HK-2 (cell line): ENCODE measurements around the gene CASP5.
"Not testable (repeated sequence)": the region's sequence is repeated elsewhere in the genome, so short reads cannot be mapped to it uniquely, and the experiment has no call there.

Experiments used
- DNase-seq: peaks from one replicate; pipeline ENCODE4 v3.0.0-alpha.2; 2018; ENCODE audit not compliant: unreplicated experiment

Gene CASP5

DNA sequence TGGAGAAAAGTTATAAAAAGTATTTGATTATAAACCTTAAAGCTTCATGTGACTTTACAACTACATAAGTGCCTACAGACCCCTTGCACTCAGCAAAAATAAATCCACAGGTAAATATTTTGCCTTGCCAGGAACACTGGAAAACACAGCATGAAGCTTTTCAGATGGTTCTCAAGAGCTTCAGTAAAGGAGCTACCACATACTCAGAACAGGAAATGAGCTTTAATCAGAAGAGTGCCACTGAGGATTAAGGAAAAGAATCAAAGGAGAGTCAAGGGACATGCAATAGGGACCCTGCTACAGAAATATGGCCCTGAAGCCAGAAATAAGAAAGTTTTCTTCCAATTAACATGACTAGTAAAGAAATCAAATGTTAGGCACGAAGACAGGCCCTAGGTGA, 10.8 kb upstream of the CASP5 start:
- DNase-seq: no peak

DNA sequence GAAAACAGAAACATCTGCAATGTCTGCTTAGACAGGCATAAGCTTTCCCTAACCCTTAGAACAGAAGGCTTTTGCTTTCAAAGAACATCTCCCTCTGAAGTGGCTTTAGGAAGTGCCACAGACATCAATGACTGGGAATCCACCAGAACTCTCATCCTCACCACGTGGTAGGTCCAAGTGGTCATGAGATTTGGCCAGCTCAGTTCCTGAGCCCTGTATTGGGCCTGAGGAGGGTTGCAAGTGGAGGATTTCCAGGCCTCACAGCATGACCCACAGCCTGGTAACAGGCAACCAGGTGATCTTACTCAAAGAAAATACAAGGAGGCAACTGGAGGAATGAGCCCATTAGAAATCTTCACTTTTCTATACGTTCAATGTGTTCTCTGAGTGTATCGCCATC, 10.4 kb upstream of the CASP5 start:
- no peak for DNase-seq

DNA sequence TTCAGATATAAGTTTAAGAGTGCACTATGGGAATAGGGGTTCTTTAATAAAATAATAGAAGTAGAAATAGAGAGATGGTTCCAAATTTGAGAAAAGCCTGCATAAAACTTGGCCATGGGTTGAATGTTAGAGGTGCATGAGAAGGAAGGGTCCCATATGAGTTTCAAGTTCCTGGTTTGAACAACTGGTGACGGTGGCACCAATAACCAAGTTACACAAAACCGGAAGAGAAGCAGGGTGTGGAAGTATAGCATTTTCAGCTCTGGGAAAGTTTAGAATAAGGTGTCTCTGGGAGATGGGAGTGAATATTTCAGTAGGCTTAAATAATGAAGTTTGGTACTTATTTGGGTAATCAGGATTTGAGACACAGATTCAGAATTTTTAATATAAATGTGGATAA, 9.5 kb upstream of the CASP5 start:
- no peak for DNase-seq

DNA sequence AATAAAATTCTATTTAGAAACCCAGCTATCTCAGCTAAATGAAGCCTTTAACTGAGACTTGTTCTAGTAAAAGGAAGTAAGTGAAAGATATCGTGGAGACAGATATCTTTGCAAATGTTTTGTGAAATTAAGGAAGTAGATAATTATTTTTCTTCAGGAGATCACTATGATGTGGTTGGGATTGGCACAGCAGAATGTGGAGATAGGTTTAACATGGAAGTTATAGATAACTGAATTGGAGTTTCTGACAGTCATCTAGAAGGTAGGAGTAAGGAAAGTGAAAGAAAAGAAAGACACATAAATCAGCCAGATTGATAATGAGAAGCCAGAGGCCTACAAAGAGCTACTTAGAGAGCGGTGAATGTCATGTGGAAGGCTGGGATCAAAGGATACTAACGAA, 4.7 kb upstream of the CASP5 start:
- no peak for DNase-seq

DNA sequence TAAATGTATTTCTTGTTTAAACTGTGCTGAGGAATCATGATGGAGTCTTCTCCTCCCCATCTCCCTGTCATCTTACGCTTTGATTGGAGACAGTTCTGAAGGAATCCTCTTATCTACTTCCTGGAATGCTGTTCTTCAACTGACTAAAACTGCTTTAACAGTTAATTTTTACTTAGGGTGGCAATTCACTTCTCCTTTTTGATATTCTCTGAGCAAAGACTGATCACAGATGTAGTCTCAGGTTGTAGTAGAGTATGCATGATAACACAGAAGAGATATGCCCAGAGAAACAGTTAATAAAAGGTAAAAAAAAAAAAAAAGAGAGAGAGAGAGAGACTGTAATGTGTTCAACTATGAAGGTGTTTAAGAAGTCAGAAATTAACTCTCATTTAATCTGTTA, 1.4 kb upstream of the CASP5 start:
- no peak for DNase-seq

DNA sequence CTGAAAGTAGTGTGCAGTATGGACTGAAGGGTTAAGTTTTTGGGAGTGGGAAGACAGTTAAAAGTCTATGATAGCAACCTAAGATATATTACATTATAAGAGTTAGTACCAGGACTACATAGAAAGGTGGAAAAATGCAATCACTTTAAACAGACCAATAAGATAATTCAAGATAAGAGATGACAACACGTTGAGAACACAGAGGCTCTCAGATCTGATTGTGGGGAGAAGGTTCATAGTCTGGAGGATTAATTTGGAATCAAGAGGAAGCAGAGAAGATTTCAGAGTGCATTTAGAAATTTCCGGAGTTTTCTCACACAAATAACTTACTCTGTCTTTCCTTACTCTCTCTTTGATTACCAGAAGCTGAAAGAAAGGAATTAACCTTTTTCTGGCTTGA, 441 bp downstream of the CASP5 start:
- DNase-seq: no peak

DNA sequence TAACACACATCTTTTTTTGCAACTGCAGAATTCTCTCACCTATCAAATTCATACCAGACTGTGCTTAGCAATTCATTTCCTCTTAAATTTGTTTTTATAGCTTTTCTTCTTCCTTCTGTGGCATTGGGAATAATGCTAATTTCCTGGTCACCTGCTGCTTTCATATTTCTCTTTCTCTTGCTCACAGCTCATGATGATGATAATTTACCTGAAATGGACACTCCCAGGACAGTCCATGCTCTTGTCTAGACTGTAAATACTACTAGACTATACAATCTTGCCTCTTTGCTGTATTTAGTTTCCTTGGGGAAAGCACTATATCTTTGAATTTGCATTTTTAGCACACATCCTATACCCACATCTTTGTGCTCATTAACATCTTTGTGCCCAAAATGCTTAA, 15.5 kb downstream of the CASP5 start:
- no peak for DNase-seq

DNA sequence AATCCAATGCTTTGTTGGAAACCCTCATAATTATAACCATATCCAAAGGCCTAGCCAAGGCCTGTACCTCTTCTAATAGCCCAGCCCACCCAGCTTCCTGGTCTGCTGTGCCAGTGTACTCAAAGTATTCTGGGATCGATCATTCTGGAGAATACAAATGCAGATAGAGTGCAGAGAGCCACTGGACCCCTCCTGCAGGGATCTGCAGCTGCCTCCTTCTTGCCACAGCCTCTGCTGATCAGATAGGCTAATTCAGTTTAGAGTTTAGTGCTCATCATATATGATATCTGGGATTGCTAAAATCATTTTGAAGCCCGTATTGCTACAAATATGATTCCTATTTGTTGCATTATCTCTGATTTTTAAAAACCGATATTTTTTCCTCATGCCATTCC, 17.5 kb downstream of the CASP5 start:
- DNase-seq: no peak

DNA sequence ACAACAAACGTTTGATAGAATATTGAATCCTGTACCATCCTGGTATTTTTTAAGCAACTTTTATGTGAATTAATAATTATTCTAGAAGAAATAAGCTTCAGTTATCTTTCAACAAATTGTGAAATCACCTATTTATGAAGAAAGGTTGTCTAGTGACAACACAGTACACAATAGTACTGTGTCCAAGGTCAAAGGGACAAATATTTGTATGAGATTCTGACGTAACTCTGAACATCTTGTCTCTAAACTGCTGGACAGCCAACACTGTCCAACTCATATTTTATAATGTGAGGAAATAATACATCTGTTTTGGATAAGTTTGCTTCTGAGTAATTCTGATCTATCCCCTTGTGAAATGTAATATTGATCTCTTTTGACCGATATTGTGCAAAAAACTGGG, 18.9 kb downstream of the CASP5 start:
- DNase-seq: no peak

DNA sequence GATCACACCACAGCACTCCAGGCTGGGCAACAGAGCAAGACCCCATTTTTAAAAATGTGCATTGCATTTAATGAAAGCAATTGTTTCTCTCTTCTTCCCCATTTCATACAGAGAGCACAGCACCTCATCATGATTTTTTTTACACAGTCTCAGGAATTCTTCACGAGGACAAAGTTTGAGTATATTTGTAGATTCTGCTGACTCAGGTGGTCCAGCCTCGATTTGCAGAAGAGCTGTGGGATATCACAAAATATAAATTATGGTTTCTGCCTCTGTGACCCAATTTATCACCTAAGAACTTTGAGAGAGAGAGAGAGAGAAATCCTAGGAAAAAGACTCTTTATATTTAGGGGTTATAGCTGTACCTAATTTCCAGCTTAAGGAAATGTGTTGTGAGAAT, 19.8 kb downstream of the CASP5 start:
- DNase-seq: no peak

DNA sequence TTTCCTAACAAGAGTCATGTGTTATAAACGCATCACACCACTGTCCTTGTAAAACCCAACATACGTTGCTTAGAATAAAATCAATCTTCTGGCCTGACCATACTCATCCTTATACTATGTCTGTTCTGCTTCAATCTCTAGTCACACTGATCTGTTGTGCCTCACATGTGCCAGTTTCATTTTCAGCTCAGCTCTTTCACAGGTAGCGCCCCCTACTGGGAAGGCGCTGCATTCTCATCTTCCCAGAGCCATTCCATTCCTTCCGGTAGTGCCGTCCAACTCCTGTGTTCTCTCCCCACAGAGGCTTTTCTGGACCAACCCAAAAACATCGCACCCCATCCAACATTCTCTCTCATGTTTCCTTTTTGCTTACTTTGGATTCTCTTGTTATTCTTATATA, 22.2 kb downstream of the CASP5 start:
- no peak for DNase-seq

DNA sequence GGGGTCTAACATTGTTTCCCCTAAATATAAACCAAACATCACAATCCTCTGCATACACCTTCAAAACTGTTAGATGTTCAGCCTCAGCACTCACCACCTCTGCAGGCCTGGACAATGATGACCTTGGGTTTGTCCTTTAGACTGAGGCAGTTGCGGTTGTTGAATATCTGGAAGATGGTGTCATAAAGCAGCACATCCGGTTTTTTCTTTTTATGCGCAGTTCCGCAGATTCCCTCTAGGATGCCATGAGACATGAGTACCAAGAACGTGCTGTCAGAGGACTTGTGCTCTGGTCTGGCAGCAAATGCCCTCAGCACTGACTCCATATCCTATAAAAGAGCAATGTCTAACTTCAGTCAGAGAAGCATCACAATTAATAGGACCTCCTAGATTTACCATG, 22.8 kb downstream of the CASP5 start:
- DNase-seq: no peak

DNA sequence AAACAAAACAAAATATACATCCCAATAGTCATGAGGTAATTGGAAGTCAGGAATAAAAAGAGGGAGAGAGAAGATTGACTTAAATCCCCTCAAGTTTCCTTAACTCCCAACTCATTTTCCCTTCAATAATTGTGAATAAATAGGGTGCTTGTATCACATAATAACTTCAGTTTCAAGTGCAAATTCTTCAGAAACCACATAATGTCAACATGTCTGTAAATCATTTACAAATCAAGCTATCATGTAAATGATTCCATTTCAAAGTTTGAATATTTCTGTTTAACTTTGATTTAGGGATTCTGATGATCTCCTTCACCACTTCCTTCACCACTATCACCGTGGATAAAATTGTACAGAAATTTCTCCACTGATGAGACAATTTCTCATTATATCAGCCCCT, 23.2 kb downstream of the CASP5 start:
- no peak for DNase-seq

DNA sequence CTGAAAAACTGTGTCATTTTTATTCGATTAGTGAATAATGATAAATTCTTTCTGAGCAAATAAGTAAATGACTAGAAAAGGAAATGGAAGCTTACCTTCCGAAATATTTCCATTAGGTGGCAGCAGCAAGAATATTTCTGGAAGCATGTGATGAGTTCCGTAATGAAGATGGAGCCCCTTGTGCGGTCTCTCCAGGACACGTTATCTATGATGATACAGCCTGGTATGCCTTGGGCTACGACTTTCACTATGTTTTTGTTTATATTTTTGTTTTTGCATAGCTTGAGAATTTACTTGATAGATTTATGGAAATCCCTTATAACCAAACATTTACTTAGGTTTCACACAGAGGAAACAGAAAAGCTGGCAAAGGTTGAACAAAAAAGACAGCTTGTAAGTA, 25.7 kb downstream of the CASP5 start:
- no peak for DNase-seq

DNA sequence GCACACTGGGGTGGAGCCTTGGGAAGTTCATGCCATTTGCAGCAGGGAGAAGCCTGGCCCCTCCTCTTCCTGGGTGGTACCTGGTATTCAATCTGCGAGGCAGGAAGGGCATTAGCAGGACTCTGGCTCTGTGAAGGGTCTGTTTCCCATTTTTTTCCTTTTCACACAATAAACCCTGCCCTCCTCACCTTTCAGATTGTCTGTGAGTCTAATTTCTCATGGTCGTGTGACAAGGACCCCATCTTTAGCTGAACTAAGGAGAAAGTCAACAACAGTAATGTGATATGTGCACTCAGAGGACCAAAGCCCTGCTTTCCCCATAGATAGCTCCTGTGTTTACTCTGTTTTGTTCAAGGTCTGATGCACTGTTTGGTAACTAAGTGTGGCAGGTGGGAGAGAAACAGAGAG, 28.0 kb downstream of the CASP5 start:
- DNase-seq: no peak

DNA sequence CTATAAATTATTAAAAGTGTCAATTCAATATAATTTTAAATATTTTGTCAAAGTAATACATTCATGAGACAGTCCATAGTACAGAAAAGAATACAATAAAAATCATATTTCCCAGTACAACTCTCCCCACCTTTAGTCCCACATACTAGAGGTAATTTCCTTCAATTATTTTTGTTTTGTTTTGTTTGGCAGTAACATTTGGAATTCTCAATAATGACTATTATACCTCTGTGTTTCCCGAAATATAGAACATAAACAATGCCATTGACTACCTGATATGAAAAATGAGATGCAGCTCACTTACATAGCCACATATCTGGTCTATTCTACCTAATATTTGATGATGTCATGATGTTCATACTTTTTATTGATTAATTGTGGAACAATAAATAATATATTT, 30.2 kb downstream of the CASP5 start:
- no peak for DNase-seq

DNA sequence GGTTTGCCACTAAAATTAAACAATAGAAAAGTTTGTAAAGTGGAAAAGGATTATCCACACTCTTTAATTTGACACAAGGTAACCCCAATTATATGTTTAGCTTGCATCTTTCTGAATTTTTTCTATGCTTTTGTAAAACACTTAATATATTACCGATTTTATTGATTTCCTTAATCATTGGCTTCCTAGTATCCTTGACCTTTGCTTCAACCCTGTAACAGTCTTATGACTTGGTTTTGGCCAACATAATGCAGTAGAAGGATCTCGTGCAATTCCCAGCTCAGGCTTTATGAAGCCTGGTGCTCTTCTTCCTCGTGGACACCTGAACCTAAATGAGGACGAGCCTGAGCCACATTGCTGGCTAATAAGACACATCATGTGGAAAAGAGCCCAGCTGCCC, 31.0 kb downstream of the CASP5 start:
- DNase-seq: no peak

DNA sequence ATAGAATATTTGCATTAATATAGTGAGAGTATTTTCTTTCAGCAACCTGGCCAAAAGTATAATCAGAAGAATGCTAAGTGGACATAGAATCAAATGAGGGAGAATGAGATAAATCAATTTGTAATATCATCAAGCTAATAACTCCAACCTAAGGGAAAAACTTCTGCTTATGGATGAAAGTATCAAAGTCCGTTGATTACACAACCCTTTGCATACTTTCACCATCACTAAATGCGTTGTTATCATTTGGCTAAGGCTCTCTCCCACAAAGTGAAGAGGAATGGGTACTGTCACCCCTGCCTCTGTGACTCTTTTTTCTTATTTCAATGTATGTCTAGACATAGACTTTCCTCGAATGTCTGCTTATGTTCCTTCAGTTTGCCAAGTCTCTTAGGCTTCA, 38.2 kb downstream of the CASP5 start:
- no peak for DNase-seq

DNA sequence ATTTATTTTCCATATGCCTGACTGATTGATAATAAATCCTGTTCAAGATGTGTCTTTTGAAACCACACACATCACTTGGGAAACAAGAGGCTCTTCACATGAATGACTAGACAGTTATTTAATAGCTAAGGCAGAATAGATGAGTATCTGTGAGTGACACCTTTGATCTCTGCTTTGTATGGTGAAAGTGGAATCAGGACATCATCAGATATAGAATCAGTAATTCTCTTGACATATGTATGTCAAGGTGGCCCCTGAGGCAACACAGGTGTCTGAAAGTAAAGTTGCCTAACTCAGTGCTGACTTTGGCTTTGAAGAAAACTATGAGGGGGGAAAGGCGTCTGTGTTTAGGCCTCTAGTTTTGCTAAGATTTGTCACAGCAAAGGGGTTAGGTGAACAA, 43.1 kb downstream of the CASP5 start:
- no peak for DNase-seq

DNA sequence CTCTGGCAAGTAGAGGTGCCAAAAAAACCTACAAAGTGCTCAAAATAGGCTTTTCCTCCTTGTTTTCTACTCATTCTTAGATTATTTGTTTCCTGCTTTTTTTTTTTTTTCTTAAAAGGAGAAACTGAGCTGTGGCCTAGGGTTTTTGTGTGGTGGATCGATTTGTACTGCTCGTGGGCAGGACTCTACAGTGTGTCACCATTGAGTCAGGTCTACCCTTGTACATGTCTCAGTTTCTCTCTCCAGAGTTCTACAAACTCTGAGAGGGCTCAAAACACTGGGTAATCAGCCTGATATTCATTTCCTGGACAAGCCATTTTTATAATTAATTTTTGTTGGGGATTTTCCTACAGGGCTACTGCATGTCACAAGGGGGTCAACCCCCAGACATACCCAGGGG, 49.4 kb downstream of the CASP5 start:
- DNase-seq: no peak

DNA sequence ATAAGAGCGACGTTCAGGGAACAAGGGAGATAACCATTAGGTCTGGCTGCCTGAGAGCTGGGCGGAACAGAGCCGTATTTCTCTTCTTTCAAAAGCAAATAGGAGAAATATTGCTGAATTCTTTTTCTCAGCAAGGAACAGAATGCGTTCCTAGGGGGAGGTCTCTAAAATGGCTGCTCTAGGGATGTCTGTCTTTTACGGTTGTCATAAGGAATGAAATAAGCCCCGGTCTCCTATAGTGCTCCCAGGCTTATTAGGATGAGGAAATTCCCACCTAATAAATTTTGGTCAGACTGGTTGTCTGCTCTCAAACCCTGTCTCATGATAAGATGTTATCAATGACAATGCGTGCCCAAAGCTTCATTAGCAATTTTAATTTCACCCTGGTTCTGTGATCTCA, 50.0 kb downstream of the CASP5 start:
- DNase-seq: not testable (repeated sequence)

DNA sequence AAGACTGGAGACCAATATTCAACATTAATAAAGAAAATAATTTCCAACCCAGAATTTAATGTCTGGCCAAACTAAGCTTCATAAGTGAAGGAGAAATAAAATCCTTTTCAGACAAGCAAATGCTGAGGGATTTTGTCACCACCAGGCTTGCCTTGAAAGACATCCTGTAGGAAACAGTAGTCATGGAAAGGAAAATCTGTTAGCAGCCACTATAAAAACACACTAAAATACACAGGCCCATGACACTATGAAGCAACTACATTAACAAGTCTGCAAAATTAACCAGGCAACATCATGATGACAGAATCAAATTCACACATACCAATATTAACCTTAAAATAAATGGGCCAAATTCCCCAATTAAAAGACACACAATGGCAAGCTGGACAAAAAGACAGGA, 52.2 kb downstream of the CASP5 start:
- no peak for DNase-seq

DNA sequence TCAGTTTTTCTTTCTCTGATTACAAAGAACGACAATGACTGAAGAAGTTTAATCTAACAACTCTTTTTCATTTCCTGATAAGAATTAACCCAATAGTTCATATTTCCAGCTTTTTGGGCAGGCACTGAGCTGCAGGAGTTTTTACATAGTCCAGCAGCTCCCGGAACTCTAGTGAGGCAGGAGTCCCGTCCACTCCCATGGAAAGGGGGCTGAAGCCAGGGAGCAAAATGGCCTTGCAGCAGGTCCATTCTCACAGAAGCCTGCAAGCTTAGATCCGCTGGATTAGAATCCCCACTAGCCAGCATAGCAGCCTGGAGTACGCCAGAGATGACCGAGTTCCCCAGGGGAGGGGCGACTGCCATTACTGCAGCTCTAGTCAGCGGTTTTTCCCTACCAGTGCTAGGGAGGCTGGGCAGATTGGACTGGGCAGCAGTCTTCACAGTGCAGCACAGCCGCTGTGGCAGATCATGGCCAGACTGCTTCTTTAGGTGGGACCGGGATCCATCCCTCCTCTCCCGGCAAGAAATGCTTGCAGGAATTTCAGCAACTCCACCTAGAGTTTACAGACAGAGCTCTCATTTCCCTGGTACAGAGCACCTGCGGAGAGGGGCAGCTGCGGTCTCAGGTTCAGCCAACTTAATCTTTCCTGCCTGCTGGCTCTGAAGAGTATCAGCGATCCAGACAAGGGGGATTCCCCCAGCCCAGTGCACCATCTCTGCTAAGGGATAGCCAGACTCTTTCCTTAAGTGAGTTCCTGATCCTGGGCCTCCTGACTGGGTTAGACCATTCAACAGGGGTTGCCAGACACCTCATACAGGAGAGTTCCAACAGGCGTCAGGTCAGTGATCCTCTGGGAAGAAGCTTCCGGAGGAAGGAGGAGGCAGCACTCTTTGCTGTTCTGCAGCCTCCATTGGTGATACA, 53.9 kb downstream of the CASP5 start:
- DNase-seq: no peak

DNA sequence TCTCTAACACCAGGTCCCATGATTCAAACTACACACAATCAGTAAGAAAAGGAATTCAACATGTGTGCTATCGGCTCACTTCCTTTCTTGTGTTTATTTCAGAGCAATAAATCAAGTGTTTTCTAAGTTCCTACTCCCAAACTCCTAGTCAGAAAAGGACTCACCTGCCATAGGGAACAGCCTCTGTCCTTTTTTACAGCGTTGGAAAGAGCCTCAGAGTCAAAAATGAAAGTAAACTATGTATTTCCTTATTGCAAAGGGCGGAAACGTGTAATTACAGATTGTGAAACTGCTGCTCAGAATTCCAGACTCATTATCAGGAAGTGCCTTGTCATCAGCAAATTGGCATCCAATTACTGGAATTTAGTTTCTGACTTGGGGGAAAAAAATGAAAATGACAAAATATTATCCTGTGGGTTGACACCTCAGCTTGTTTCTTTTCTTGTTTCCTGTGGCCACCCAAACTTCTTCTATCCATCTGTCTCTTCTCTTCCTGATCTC, 54.6 kb downstream of the CASP5 start, which contains the start of gene CASP4:
Gene CASP4 (minus strand): TSS at position 220 of the 501 bp plus-strand sequence. CDS start 49 bp downstream, at position 171.
- DNase-seq: no peak
